GM12875 (cell line): ENCODE data around the gene VAV2.

Experiments used
- H3K4me3 ChIP-seq: one replicate; pipeline ENCODE4 v1.5.1; 2011; ENCODE audit warnings: low read depth, low read length, control low read depth
- TF ChIP-seq, protein P1 (sequence below): IDR thresholded peaks from 2 replicates; pipeline ENCODE4 v1.5.1; 2011; ENCODE audit warnings: low read depth, mild to moderate bottlenecking, control low read depth, inconsistent platforms, low read length, moderate library complexity, borderline replicate concordance; ENCODE audit not compliant: insufficient read depth

Gene VAV2

DNA sequence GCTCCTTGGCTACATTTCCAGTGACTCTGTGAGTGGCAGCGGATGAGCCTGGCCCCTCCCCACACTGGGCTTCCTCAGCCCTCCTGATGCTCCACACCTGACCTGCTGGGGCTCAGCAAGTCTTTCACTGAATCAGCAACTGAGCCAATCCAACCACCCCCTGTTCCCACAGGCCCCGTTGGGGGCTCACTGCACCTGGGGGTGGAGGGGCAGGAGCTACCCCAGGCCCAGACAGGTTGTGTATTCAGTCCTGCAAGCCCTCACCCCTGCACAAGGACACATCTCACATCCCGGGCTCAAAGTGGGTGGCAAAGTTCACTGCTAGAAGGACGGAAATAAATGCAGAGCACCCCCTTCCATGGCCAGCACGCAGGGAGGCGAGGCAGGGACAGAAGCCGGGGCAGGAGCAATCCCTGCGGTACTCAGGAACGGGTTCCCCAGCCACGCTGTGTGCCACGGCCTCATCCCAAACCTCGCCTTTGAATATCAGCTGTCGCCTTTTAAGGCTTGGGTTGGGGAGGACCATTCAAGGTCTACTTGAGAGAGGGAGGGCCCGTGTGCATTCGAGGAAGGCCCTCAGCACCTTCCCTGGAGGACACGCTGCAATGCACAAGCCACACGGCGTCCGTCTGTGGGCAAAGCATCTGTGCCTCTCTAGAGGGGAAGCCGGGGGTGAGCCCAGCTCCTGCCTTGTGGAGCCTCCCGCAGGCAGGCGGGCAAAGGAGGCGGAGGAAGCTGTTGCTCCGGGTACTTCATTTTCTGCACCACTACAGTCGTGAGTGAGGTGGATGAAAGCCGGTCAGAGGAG is 179.0 kb downstream of the VAV2 start:
- H3K4me3 ChIP-seq, result no peak overlapping the region
- TF ChIP-seq, protein P1, sequence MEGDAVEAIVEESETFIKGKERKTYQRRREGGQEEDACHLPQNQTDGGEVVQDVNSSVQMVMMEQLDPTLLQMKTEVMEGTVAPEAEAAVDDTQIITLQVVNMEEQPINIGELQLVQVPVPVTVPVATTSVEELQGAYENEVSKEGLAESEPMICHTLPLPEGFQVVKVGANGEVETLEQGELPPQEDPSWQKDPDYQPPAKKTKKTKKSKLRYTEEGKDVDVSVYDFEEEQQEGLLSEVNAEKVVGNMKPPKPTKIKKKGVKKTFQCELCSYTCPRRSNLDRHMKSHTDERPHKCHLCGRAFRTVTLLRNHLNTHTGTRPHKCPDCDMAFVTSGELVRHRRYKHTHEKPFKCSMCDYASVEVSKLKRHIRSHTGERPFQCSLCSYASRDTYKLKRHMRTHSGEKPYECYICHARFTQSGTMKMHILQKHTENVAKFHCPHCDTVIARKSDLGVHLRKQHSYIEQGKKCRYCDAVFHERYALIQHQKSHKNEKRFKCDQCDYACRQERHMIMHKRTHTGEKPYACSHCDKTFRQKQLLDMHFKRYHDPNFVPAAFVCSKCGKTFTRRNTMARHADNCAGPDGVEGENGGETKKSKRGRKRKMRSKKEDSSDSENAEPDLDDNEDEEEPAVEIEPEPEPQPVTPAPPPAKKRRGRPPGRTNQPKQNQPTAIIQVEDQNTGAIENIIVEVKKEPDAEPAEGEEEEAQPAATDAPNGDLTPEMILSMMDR, result no peak

DNA sequence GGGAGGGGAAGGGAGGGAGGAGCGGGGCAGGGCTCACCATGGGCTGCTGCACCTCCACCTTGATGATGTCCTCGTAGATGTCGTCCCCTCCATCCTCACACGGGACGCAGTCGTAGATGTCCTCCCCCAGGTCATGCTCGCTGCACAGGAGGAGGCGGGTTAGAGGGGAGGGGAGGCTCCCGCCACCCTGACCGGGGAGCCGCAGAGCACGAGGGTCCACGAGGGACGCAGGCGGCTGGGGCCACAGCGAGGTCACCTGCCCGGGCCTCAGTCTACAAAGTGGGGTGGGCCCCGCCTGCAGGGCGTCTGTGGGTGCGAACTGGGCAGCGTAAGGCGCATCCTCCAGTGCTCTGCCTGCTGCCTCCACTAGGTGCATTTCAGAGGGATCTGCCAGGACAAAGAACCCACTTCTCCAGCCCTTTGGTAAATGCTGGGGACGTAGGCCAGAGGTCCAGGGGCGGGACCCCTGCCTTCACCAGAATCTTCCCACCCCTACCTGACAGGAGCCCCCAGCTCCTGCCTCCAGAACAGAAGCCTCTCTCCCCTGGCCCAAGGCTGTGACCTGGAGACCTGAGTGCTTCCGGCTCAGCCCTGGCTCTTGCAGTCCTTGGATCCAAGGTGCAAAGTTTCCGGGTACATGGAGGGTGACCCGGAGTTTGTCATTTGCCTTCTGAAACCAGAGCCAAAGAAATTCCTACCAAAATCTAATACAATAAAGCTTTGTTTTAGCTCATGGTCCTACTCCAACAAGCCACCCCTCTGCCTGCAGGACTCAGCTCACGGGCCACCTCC is 179.9 kb downstream of the VAV2 start:
- H3K4me3 ChIP-seq, result no peak overlapping the region
- TF ChIP-seq, protein P1, result no peak

DNA sequence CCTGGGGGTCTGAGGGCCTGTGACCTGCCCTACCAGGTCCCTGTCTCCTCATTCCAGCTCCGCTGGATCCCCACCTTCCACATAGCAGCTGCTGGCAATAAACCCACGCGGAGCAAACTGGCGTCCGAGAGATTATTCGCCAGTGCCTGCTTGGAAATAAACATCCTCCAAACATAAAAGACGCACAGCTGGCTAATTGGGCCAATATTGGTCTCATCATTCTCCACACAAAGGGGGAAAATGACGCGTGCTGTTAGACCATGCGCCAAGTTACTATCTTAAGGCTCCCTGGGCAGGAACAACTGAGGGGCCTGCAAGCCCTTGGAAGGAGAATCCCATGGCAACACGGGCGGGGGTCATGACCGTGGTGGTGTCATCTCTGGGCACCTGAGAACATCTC is 180.7 kb downstream of the VAV2 start:
- H3K4me3 ChIP-seq, result no peak overlapping the region
- TF ChIP-seq, protein P1, result no peak

DNA sequence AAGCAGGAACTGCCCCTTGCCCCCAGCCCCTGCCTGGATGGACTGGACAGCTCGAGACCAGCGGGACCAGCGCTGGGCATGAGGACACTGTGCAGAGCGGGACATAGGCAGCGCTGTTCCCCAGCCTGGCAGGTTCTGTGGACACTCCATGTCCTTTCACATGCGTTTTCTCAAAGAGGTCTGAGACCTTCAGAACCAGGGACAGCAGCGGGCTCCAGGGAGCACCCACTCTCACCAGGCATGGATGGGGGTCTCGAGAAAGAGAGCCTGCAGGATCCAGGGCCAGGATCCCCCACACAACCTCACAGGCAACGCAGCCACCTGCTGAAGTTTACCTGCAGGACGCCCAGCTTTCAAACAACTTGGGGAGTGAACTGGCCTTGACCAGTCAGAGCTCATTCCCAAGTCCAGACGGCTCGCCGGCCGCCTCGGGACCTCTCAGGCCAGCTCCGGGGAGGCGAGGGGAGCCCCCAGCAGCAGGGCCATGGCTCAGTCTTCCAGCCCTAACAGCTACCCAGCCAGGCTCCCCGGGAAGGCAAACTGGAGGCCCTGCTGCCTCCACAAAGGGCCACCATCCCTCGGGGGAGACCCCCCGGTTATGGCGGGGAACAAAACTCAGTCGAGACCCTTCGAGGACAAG is 181.4 kb downstream of the VAV2 start:
- no peak overlapping the region for H3K4me3 ChIP-seq
- TF ChIP-seq, protein P1, result no peak

DNA sequence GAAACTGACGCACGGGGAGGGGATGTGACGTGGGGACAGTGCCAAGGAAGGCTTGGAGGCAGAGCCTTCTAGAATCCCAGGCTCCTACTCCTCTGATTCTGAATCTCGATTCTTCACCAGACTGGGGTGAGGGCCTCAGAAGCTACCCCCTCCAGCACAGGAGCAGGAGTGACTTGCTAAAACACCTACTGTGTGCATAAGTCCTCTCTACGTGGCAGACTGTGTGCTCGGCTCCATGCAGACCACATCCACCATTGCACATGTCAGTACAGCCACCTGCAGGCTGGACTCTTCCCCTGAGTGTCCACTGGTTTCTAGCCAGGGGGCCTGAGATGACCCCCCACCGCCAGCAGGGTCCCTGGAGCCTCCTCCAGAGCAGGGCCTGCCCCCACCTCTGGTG is 182.8 kb downstream of the VAV2 start:
- no peak overlapping the region for H3K4me3 ChIP-seq
- TF ChIP-seq, protein P1, result no peak

DNA sequence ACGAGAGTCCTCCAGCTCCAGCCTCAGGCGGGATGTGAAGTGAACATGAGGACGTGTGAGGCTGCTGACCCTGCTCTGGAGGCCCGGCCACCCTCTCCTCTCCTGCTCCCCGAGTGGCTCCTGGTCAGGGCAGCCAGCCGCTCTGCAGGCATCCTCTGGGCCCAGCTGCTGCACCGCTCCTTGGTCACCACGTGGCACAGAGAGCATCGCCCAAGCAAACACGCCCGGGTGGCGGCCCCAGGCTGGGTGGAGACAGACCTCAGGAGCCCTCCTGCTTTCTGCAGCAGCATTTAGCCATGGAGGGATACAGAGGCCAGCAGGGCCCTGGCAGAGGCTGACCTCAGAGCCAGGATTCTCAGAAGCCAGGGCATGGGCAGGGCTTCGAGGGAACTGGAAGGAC is 184.3 kb downstream of the VAV2 start:
- TF ChIP-seq, protein P1, result no peak
- H3K4me3 ChIP-seq, result no peak overlapping the region
